ENCODE results near the gene MCAT.

MCAT gene

DNA sequence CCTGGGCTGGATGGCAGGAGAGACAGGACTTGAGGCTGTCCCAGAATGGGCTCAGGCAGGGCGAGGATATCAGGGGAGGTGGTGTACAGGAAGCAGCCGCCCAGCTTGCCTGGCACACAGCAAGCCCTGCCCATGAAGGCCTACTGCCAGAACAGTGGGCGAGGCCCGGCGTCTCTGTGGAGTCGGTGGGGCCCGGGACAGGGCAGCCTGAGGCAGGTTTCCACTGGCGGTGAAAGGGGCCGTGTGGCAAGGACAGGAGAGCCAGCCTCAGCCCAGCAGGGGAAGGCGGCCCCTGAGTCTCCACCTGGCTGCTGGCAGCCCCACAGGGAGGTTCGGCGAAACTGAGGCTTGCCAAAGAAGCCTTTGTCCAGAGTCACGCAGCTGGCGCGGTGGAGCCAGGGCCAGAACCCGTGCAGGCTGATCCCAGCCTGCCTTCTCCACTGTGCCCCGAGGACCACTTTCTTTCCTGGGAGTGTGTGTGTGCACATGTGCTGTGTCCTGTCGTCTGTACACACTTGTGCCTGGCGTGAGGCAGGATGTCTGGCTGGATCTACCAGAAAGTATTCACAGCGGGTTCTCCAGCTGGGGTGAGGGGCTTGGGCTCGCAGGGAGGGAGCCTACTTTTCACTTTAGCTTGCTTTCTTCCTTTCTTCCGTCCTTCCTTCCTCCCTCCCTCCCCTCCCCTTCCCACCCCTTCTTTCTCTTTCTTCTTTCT, 9.3 kb upstream of the MCAT start:
- peak; percentile 40 for DNase-seq
- H3K4me1 ChIP-seq (ENCODE audit: low read length) = peaks cover 12% of the 10 kb centered on the region
- H3K4me3 ChIP-seq (ENCODE audit: low read length) = peak overlapping the region; percentile 76
- H3K9me2 ChIP-seq (replicated peaks; ENCODE audit: insufficient read depth, low read length) = no peaks in the 10 kb centered on the region
- no peaks in the 10 kb centered on the region for H3K9me3 ChIP-seq (replicated peaks; ENCODE audit: insufficient read depth, low read length)
- no peaks in the 10 kb centered on the region for H4K20me1 ChIP-seq (ENCODE audit: insufficient read depth, low read length)
- peak overlapping the region; percentile 95 for H3K4me2 ChIP-seq (ENCODE audit: low read depth, low read length)
- no peaks in the 10 kb centered on the region for H3K27me3 ChIP-seq (replicated peaks; ENCODE audit: insufficient read depth, low read length)
- peaks cover 4% of the 10 kb centered on the region for H3K79me2 ChIP-seq (ENCODE audit: low read length)
- no peak overlapping the region for H3K27ac ChIP-seq (ENCODE audit: low read length)
- H3K9ac ChIP-seq (ENCODE audit: low read length) = peak overlapping the region; percentile 43
- H2AFZ ChIP-seq (ENCODE audit: low read length) = peak overlapping the region; percentile 71
- no peaks in the 10 kb centered on the region for H3K36me3 ChIP-seq (replicated peaks; ENCODE audit: insufficient read depth, low read length)
- peaks cover 3% of the 10 kb centered on the region for H3F3A ChIP-seq (ENCODE audit: insufficient read depth, low read length)
- TF ChIP-seq EZH2phosphoT487 (IDR thresholded peaks at IDR 0.05; ENCODE audit: low read length) (no peak), EZH2 (optimal IDR thresholded peaks at IDR 0.05; ENCODE audit: low read depth, low read length) (no peak)
- TF ChIP-seq, protein P1, sequence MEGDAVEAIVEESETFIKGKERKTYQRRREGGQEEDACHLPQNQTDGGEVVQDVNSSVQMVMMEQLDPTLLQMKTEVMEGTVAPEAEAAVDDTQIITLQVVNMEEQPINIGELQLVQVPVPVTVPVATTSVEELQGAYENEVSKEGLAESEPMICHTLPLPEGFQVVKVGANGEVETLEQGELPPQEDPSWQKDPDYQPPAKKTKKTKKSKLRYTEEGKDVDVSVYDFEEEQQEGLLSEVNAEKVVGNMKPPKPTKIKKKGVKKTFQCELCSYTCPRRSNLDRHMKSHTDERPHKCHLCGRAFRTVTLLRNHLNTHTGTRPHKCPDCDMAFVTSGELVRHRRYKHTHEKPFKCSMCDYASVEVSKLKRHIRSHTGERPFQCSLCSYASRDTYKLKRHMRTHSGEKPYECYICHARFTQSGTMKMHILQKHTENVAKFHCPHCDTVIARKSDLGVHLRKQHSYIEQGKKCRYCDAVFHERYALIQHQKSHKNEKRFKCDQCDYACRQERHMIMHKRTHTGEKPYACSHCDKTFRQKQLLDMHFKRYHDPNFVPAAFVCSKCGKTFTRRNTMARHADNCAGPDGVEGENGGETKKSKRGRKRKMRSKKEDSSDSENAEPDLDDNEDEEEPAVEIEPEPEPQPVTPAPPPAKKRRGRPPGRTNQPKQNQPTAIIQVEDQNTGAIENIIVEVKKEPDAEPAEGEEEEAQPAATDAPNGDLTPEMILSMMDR (IDR thresholded peaks at IDR 0.05; ENCODE audit: low read length) = no peak

DNA sequence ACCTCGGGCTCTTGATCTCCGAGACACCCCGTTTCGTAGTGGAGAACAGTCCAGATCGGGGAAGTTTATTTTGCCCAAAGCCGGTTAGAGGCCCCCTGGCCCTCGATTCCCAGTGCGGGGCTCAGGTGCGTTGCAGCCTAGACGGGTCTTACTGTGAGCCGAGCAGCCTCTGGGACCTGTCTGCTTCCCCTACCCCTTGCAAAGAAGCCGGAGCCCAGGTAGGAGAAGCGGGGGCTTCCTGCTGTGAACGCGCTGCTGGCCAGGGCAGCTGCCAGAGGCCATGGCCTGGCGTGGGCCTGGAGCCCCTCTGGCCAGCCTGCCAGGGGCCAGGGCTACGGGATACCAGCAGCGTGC, 8.8 kb upstream of the MCAT start:
- H3K79me2 ChIP-seq (ENCODE audit: low read length) = peaks cover 4% of the 10 kb centered on the region

DNA sequence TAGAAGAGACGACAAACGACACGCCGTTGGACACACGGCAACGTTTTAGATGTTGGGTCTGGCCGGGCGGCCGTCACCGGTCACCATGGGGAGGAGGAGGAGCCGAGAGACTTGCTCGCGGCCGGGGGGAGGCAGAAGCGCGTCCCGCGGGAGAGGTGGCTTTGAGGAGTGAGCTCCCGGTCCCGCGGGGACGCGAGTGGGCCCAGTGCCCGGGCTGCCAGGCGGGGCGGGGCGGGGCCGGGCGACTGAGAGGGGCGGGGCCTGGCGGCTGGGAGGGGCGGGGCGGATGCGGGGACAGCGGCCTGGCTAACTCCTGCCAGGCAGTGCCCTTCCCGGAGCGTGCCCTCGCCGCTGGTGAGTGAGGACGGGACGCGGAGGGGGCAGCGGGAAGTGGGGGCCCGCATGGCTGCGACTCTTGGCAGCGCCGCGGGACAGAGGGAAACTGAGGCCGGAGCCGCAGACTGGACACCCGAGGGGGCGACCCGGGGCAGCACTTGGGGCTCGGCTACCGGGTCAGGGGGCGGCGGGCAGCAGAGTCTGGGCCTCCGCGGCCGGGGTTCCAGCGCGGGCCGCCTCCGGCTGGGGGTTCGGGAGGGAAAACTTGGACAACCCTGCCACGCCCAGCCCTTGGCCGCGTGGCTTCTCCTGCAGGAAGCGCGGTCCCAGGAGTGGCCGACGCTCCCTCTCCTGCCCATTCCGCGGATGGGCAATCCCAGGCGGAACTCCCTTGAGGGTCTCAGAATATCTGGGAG, 8.2 kb upstream of the MCAT start, which contains the start of gene TSPO:
Gene TSPO, plus strand, starts transcription at position 309 of the 752 bp plus-strand sequence. CDS start 7,680 bp downstream, outside the sequence.
- H3K9ac ChIP-seq (ENCODE audit: low read length) = peak within 1 kb of the TSS; percentile 43
- H3K36me3 ChIP-seq (replicated peaks; ENCODE audit: insufficient read depth, low read length) = no peaks in the 10 kb centered on the region
- H3K9me2 ChIP-seq (replicated peaks; ENCODE audit: insufficient read depth, low read length) = no peaks in the 10 kb centered on the region
- H3K4me1 ChIP-seq (ENCODE audit: low read length) = peaks cover 12% of the 10 kb centered on the region
- H3K27ac ChIP-seq (ENCODE audit: low read length) = no peak within 1 kb of the TSS
- H3K4me2 ChIP-seq (ENCODE audit: low read depth, low read length) = peak within 1 kb of the TSS; percentile 95
- TF ChIP-seq EZH2phosphoT487 (IDR thresholded peaks at IDR 0.05; ENCODE audit: low read length) (no peak), EZH2 (optimal IDR thresholded peaks at IDR 0.05; ENCODE audit: low read depth, low read length) (no peak)
- TF ChIP-seq, protein P1 (IDR thresholded peaks at IDR 0.05; ENCODE audit: low read length) = no peak
- H4K20me1 ChIP-seq (ENCODE audit: insufficient read depth, low read length) = no peaks in the 10 kb centered on the region
- peaks cover 8% of the 10 kb centered on the region for H3F3A ChIP-seq (ENCODE audit: insufficient read depth, low read length)
- peak within 1 kb of the TSS; percentile 71 for H2AFZ ChIP-seq (ENCODE audit: low read length)
- H3K9me3 ChIP-seq (replicated peaks; ENCODE audit: insufficient read depth, low read length) = no peaks in the 10 kb centered on the region
- no peaks in the 10 kb centered on the region for H3K27me3 ChIP-seq (replicated peaks; ENCODE audit: insufficient read depth, low read length)
- peak; percentile 21 for DNase-seq
- peaks cover 4% of the 10 kb centered on the region for H3K79me2 ChIP-seq (ENCODE audit: low read length)
- H3K4me3 ChIP-seq (ENCODE audit: low read length) = peak within 1 kb of the TSS; percentile 76

More for the DNA sequence above, 8.8 kb upstream of the MCAT start:
- Histone ChIP-seq H3K36me3 (replicated peaks; ENCODE audit: insufficient read depth, low read length) (no peaks in the 10 kb centered on the region), H3K4me2 (ENCODE audit: low read depth, low read length) (peak overlapping the region; percentile 95), H3K9ac (ENCODE audit: low read length) (peak overlapping the region; percentile 43), H3K9me3 (replicated peaks; ENCODE audit: insufficient read depth, low read length) (no peaks in the 10 kb centered on the region), H3K27me3 (replicated peaks; ENCODE audit: insufficient read depth, low read length) (no peaks in the 10 kb centered on the region), H3F3A (ENCODE audit: insufficient read depth, low read length) (peaks cover 8% of the 10 kb centered on the region), H4K20me1 (ENCODE audit: insufficient read depth, low read length) (no peaks in the 10 kb centered on the region), H3K27ac (ENCODE audit: low read length) (no peak overlapping the region), H2AFZ (ENCODE audit: low read length) (peak overlapping the region; percentile 71), H3K4me3 (ENCODE audit: low read length) (peak overlapping the region; percentile 76), H3K9me2 (replicated peaks; ENCODE audit: insufficient read depth, low read length) (no peaks in the 10 kb centered on the region), H3K4me1 (ENCODE audit: low read length) (peaks cover 12% of the 10 kb centered on the region)
- no peak for DNase-seq
- TF ChIP-seq EZH2 (optimal IDR thresholded peaks at IDR 0.05; ENCODE audit: low read depth, low read length) (no peak), EZH2phosphoT487 (IDR thresholded peaks at IDR 0.05; ENCODE audit: low read length) (no peak)
- TF ChIP-seq, protein P1 (IDR thresholded peaks at IDR 0.05; ENCODE audit: low read length) = no peak

Data from MM.1S (cell line).